Measurements from ENCODE around the gene HADHB.

Gene HADHB

DNA sequence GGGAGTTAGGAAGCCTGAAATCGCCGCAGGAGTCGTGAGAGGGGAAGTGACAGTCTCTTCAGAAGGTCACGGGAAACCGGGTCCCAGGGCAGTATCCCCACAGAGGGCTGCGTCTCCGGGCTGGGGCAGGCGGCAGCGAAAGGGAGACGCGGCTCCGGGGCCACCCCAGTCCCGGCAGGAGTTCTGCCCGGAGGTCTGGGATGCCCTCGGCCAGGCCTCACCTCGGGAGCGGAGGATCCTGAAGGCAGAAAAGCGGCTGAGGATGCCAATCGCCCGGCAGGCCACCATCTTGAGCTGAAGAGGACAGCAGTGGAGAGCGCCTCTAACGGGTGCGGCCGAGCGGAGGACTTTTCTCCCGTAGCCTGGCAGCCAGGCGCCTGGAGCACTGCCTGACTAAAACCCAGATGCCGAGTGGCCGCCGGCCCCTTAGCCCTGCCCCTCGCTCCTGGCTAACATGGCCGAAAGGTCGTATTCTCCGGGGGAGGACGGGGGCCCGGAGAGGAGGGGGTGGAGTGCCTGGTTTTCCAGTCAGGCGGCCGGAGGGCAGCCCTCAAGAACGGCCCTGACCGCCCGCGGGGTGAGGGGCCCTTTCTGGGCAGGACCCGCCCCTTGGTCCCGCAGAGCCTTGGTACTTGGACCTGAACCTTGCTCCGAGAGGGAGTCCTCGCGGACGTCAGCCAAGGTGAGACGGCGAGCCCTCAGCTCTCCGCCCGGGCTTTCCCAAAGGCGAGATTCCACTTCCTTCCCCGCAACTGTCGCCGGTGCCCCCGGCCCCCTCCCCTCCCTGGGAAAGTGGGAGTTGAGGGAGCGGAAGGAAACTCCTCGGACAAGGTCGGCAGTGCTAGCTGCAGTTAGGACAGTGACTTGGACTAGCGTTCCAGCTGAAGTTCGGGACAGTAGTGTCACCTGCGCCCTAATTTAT, at the start of gene HADHB, which contains the start of gene HADHA:
HADHB (plus strand) TSS at position 631 of the 922 bp plus-strand sequence. CDS start 9,316 bp downstream, outside the sequence.
HADHA (minus strand) TSS at position 324 of the 922 bp plus-strand sequence; CDS start at position 288, 36 bp downstream.
- peak; percentile 92 for DNase-seq (ENCODE audit: low spot score)

DNA sequence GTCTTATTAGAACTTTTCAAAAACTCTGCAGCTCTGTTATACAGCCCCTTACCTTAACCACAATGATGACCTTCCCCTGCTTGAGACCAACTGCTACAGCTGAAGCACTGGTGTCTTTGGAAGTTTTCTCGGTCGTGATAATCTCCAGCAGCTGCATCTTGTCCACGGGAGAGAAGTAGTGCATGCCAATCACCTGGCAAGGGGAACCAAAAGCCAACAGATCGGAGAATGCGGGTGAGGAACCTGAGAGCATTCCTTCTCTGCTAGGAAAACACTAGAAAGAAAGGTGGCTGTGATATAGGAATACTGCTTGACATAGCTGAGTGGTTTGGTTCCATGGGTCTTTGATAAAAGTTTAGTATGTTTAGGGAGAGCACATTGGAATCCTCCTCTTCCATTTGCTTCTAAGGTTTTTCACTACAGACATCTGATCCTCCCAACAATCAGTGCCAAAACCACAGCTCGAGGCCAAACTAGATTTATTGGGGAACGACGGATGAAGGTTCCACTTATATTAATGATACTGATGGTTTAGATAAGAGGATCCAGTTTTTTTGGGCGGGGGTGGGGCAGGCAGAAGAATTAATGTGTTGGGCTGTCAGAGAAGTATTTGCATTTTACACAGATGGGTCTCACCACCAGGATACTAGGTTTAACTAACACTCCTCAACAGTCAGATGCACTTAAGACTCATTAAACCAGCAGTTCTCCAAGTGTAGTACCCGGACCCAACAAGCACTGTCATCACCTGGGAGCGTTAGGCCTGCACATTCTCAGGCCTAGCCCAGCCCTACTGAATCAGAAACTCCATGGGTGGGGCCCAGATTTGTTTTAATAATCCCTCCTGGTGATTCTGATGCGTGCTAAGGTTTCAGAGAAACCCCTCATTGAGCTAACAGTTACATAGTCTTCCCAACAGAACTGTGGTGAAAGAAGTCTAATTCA, 49.4 kb upstream of the HADHB start:
- no peak for DNase-seq (ENCODE audit: low spot score)

DNA sequence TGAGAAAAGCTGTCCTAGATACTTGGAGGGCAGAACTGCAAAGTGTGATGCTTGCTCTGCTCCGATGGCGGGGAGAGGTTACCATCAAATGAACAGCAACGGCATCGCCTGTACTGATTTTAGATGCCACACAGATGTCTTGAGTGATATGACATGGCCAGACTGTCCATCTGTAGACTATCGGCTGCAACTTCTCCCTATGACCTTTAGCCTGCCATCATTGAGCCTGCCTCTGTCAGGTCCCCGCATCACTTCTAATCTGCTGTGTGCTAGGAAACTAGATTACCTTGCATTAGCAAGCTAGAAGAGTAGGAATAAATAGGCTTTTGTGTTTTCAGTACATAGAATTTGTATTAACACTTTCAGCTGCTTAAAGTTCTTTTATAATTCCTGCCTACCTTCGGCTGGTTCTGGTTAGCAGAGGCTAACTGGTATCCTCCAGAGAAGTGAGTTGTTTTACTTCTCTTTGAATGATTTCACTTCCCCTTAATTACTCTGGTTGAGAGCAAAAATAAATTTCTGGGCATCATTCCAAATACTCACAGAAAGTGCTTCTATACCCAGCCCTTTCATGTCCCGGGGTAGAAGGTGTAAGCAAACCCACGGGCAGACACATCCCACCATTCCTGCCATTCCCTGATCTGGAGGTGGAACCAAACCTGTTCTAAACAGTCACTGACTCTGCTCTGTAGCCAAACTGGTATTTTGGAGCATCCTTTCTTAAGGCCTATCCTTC, 47.9 kb upstream of the HADHB start:
- no peak for DNase-seq (ENCODE audit: low spot score)

DNA sequence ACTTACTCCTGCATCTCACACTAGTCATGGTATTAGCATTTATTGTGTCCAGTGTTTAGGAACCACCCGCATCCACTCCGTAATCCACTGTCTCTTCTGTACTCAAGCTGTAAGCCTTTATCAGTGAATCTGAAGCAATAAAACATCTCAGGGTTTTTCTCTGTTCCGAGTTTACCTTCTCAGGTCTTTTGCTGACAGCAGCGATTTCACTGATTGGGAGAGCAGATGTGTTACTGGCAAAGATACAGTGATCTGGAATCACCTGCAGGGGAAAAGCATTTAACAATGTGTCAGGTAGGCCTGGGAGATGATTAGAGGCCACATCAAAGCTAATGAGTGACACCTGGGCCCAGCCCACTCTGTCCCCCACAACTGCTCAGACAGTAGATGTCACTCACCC, 47.2 kb upstream of the HADHB start:
- DNase-seq (ENCODE audit: low spot score), result no peak

DNA sequence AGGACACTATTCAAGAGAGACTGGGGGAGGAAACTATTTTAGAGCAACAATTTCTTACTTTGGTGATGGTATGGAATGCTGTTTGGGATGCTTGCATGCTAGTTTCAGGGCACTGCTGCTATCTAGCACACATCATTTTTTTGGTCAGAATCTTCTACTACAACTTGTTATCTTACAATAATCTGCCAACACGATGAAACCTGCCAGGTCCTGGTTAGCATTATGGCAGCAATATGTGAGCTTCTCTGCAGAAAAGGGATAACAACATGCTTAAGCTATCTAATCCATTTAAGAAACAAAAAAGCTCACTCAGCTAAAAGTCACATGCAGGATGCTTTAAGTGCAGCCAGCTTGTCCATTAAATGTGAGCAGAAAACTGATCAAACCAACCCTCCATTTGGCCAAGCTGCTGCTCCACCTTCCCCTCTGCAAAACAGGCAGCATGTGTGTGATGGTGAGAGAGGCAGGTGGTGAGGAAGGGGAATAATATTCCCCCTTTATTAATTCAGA, 41.7 kb upstream of the HADHB start:
- no peak for DNase-seq (ENCODE audit: low spot score)

DNA sequence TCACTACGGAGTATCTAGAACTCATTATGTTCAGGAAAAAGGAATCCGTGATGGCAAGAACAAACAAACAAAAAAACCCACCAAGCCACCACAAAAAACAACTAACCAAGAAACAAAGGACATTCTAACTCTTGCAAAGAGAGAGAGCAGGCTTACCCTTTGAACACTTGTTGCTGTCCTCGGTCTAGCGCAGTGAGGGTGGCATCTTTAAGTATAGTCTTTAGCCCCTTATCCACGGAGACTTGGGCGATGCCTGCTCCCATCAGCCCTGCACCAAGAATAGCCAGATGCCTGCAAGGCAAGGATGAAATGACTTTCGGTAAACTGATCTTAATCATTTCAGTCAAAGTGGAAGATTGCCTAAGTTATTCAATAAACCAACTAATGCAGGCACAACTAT, 40.8 kb upstream of the HADHB start:
- no peak for DNase-seq (ENCODE audit: low spot score)

DNA sequence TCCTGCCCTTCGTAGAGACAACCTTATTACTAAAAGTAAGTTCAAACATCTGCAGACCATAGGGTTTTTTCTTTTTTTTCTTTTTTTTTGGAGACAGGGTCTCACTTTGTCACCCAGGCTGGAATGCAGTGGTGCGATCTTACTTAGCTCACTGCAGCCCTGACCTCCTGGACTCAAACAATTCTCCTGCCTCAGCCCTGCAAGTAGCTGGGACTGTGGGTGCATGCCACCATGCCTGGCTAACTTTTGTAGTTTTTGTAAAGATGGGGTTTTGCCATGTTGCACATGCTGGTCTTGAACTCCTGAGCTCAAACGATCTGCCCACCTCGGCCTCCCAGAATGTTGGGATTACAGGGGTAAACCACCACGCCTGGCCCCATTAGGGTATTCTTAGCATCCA, 32.7 kb upstream of the HADHB start:
- no peak for DNase-seq (ENCODE audit: low spot score)

DNA sequence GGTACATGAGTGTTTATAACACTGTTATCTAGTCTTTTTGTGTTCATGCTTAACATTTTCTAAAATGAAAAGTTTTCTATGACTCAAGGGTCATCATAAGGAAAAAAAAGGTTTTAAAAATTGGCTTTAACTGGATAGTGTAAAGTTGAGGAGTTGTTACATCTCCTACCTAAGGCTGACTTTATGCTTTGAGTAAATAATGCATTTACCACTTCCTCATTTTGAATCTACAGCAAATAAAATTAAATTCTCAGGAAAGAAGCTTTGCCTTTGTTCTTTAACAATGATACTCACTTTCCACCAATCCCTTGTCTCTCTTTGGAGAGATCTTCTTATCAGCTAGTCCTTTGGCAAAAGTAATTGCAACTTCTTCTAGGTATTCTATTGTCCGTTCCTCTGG, 30.0 kb upstream of the HADHB start:
- no peak for DNase-seq (ENCODE audit: low spot score)

DNA sequence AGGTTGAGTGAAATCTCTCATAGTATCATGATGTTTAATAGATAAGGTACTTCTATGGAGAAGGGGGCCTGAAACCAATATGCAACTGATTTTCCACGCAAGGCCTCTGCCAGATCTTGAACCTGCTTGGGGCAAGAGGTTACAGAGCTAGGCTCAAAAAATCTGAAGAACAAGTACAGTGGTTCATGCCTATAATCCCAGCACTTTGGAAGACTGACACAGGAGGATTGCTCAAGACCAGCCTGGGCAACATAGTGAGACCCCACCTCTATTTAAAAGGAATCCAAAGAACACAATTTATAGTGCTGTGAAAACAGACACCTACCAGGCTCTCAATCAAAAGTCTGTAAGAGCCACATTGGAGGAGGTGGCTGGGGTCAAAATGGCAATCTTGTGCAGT, 28.9 kb upstream of the HADHB start:
- no peak for DNase-seq (ENCODE audit: low spot score)

DNA sequence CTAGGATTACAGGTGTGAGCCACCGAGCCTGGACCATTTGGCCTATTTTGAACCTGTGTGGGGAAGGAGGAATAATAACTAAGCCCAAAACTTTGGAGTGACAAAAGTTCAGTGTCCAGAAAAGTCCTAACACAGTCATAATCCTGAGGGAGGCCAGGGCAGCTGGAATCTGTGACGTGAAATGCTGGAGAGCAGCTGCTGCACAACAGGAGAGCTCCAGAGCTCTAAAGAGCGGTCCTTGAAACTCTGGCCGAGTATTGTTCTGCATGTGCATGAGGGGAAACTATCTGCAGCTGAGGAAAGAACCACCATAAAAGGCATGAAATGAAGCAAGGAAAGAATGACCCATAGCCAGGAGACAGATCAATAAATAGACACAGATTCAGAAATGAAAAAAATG, 28.2 kb upstream of the HADHB start:
- no peak for DNase-seq (ENCODE audit: low spot score)

DNA sequence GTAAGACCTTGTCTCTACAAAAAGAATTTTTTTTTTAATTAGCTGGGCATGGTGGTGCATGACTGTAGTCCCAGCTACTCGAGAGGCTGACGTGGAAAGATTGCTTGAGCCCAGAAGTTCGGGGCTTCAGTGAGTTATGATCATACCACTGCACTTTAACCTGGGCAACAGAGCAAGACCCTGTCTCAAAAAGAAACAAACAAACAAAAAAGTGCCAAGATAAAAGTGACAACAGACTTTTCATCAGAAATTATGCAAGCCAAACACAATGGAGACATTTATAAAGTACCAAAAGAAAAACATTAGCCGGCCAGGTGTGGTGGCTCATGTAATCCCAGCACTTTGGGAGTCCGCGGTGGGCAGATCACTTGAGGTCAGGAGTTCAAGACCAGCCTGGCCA, 27.0 kb upstream of the HADHB start:
- no peak for DNase-seq (ENCODE audit: low spot score)

DNA sequence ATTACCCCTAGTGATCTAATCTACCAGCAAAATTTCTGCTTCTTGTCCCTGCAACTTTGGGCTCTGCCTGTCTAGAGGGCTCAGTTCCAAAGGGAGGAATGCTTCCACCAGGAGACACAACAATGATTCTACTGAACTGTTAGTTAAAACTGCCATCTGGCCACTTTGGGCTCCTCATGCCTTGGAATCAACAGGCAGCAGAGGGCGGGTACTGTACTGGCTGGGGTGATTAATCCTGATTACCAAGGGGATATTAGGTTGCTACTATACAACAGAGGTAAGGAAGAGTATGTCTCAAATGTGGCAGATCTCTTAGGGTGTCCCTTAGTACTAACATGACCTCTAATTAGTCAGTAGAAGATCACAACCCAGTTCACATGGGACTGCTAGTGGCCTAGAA, 21.7 kb upstream of the HADHB start:
- no peak for DNase-seq (ENCODE audit: low spot score)

DNA sequence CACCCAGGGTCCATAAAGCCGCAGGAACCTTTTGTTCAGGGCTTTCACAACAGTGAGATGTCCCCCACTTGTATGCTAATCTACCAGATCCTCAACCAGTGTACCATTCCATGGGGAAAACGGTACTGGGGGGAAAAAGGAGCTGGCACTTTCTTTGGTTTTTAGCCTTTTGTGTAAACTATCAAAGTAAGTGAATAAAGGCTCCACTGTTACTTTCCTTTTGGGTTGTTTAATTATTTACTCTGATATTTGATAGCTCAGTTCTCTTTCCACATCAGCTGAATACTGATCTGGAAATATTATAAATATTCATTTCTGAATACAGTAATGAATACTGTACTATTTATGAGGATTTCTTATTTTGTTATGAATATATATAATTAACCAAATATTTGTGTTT, 20.6 kb upstream of the HADHB start:
- no peak for DNase-seq (ENCODE audit: low spot score)

DNA sequence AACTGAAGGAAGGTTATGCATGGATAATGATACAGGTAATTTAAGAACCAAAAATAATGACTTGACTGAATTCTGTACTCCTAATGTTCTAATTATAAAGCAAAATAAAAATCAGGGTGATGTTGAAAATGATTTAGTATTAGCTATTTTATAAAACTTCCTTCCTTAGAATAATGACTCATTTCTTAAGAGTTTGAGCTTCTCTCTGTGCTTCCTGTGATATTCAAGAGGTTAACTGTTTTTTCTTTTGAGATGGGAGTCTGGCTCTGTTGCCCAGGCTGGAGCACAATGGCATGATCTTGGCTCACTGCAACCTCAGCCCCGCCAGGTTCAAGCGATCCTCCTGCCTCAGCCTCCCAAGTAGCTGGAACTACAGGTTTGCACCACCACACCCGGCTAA, 15.1 kb upstream of the HADHB start:
- no peak for DNase-seq (ENCODE audit: low spot score)

DNA sequence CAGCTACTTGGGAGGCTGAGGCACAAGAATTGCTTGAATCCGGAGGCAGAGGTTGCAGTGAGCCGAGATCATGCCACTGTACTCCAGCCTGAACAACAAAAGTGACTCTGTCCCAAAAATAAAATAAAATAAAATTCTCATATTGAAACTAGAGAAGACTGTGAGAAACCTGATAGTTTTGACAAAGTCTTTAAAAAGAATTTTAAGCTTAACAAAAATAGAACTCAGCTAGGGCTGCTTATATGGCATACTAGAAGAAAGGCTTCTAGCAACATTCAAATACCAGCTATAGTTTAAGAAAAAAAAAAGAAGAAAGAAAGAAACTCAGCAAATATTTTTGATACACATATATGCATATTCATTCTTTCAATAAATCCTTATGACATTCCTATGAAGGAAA, 13.9 kb upstream of the HADHB start:
- no peak for DNase-seq (ENCODE audit: low spot score)

DNA sequence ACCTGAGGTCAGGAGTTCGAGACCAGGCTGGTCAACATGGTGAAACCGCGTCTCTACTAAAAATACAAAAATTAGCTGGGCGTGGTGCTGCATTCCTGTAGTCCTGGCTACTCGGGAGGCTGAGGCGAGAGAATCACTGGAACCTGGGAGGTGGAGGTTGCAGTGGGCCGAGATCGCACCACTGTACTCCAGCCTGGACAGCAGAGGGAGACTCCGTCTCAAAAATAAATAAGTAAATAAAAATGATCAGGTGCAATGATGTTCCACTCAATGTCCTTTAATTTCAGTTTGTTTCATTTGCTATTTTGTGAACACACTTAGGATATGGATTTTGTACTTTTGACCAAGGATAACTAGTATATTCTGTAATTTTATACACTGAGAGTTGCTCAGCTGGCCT, 9.7 kb upstream of the HADHB start:
- no peak for DNase-seq (ENCODE audit: low spot score)

DNA sequence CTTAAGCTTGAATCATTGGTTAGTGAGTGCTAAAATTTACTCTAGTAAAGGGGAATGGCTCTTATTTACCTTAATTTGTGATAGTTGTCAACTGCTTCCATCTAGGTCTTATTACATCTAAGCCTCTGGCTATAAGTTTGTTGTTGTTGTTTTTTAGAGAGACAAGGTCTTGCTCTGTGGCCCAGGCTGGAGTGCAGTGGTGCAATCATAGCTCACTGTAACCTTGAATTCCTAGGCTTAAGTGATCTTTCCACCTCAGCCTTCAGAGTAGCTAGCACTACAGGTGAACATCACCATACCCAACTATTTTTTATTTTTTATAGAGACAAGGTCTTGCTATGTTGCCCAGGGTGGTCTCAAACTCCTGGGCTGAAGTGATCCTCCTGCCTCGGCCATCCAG, 6.9 kb upstream of the HADHB start:
- no peak for DNase-seq (ENCODE audit: low spot score)

DNA sequence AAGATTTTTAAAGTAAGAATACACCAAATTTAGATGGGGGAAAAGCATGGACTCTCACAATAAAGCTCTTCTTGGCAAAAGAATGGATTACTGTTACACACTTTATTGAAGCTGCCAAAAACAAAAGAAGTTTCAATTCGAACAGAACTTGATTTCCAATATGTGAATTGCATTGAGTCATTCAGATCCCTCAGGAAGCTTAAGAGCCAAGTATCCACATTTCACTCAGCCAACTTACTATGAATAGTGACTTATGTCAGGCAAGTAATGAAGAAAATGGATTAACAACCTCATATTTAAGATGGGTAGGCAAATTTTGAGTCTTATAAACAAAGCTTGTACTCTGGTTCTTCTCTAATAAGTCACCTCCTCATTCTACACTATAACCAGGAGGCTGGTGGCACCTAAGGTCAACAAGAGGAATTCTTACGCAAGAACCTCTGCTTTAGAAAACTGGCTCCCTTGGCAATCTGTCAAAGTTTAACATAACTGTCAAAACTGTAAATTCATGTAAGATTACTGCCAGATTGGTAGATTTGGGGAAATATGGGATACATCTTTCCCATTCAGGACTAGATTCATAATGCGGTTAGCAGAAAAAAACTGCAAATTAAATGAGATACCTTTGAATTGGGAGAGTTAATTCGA, 6.3 kb upstream of the HADHB start:
- DNase-seq (ENCODE audit: low spot score), result no peak

DNA sequence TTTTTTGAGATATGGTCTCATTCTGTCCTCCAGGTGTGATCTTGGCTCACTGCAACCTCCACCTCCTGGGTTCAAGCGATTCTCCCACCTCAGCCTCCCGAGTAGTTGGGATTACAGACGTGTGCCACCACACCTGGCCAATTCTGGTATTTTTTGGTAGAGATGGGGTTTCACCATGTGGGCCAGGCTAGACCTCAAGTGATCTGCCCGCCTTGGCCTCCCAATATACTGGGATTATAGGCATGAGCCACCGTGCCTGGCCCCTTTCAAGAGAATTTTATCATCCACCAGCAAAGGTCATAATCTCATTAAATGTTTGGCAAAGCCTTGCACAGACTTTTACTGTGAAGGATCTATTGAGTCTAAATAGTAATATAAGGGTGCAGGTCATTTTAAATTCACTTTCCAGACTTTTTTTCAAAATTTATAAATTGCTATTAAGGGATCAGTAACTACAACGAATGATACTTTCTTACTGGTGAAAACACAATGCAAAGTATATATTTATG, 2.8 kb upstream of the HADHB start:
- no peak for DNase-seq (ENCODE audit: low spot score)

DNA sequence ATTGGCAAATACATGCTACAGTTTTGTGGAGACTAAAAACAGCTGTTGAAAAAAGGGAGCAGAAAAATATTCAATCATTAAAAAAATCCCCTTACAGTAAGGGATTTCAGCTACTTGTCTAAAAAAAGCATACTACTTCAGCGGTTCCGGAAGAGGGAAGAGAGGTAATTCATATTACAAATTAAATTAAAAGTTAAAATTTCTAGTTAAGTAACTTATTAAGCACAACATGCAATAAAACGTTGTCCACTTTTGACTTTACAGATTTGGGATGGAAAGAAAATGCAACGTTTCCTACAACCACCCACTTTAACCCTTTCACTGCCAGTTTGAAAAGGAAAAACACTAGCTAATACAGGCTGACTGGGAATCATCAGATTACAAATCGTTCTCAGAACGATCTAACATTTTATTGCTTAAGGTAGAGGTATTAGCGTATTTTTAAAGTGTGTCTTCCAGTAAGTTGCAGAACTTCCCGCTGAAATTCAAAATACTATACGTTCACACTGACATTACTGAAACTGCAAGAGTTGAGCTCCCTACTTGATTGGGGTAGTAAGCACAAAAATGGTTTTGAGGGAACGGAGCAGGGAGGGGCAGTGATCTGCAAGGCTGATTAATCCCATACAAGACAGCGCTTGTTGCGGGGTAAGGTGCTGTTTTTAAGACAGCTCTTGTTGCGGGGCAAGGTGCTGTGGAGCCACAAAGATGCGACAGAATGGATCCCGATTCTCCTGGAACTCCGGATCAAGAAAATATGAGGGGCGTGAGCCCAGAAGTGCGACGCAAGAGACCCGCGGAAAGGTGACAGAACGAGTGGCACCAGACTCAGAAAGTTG, 1.1 kb upstream of the HADHB start:
- DNase-seq (ENCODE audit: low spot score), result no peak
